GM19238 (cell line): Measurements from ENCODE around the gene MRPL11.
"Not testable (repeated sequence)": the region's sequence is repeated elsewhere in the genome, so short reads cannot be mapped to it uniquely, and the experiment has no call there.

Experiments used
- DNase-seq: peaks from one replicate; pipeline ENCODE4 v3.0.0; 2011; ENCODE audit warnings: low spot score; ENCODE audit not compliant: insufficient read length

MRPL11 gene

GRCh38 chr11:66467034-66467659, 28.5 kb upstream of the MRPL11 start:
- DNase-seq, result peak; percentile 59

GRCh38 chr11:66466225-66467033, 27.8 kb upstream of the MRPL11 start, which contains the start of gene PELI3:
Gene PELI3 (plus strand): TSS chr11:66466905. CDS start chr11:66468129, 1,224 bp downstream.
- peak; percentile 97 for DNase-seq

- no peak for DNase-seq
These were observed 27.0 kb upstream of the MRPL11 start for GRCh38 chr11:66465373-66466224.

- no peak for DNase-seq
These were observed 26.3 kb upstream of the MRPL11 start for GRCh38 chr11:66464916-66465315.

- not testable (repeated sequence) for DNase-seq
These were observed 25.5 kb upstream of the MRPL11 start for GRCh38 chr11:66464116-66464515.

GRCh38 chr11:66462911-66463310, 24.3 kb upstream of the MRPL11 start:
- no peak for DNase-seq

GRCh38 chr11:66462010-66462409, 23.4 kb upstream of the MRPL11 start:
- DNase-seq, result no peak

GRCh38 chr11:66459138-66459778, 20.6 kb upstream of the MRPL11 start:
- no peak for DNase-seq

GRCh38 chr11:66457826-66458225, 19.2 kb upstream of the MRPL11 start:
- DNase-seq, result no peak

GRCh38 chr11:66454828-66455227, 16.2 kb upstream of the MRPL11 start:
- no peak for DNase-seq

- no peak for DNase-seq
These were observed 15.6 kb upstream of the MRPL11 start for GRCh38 chr11:66454247-66454646.

GRCh38 chr11:66451663-66452062, 13.0 kb upstream of the MRPL11 start:
- DNase-seq, result no peak

- DNase-seq, result no peak
These were observed 11.9 kb upstream of the MRPL11 start for GRCh38 chr11:66450560-66450959.

- no peak for DNase-seq
These were observed 9.9 kb upstream of the MRPL11 start for GRCh38 chr11:66448523-66448922.

- no peak for DNase-seq
These were observed 8.4 kb upstream of the MRPL11 start for GRCh38 chr11:66447012-66447411.

- DNase-seq, result no peak
These were observed 5.0 kb upstream of the MRPL11 start for GRCh38 chr11:66443602-66444001.

- not testable (repeated sequence) for DNase-seq
These were observed 2.3 kb upstream of the MRPL11 start for GRCh38 chr11:66440940-66441282.

- not testable (repeated sequence) for DNase-seq
These were observed 1.7 kb upstream of the MRPL11 start for GRCh38 chr11:66440101-66440939.

GRCh38 chr11:66437979-66438503, 607 bp downstream of the MRPL11 start:
- no peak for DNase-seq

GRCh38 chr11:66432597-66432996, 6.1 kb downstream of the MRPL11 start:
- no peak for DNase-seq
